OCI-LY3 (cell line): ENCODE results near the gene RRP12.

Experiments
- H2AFZ ChIP-seq: fragments of 200-600, 300-600 bp; shearing (Covaris generic); 2 replicates; pipeline ENCODE4 v1.6.0; 2014; ENCODE audit warnings: antibody characterized with exemption, low read depth, low read length
- H3K27ac ChIP-seq: fragments of 200-600, 300-600 bp; sonication (generic); 2 replicates; pipeline ENCODE4 v1.5.1; 2014; ENCODE audit warnings: mild to moderate bottlenecking, low read length, moderate library complexity, mixed read lengths
- H3K27me3 ChIP-seq: fragments of 200-600, 300-600 bp; sonication (generic); 2 replicates; pipeline ENCODE4 v1.6.1; 2014; ENCODE audit warnings: low read depth, low read length, mixed read lengths
- H3K36me3 ChIP-seq: fragments of 200-600, 300-600 bp; sonication (generic); replicated peaks from 2 replicates; pipeline ENCODE3; 2014; ENCODE audit warnings: low read depth, low read length, mixed read lengths
- H3K4me1 ChIP-seq: fragments of 300-600, 200-600 bp; sonication (generic); 2 replicates; pipeline ENCODE4 v1.6.1; 2014; ENCODE audit warnings: low read length, mixed read lengths
- H3K4me2 ChIP-seq: fragments of 200-600, 300-600 bp; sonication (generic); 2 replicates; pipeline ENCODE4 v1.6.1; 2014; ENCODE audit warnings: low read length, mixed read lengths
- H3K4me3 ChIP-seq: fragments of 300-600, 200-600 bp; sonication (generic); 2 replicates; pipeline ENCODE4 v1.5.1; 2014; ENCODE audit warnings: antibody characterized with exemption, mild to moderate bottlenecking, low read length, moderate library complexity
- H3K79me2 ChIP-seq: fragments of 300-600, 200-600 bp; shearing (Covaris generic); 2 replicates; pipeline ENCODE4 v1.6.1; 2014; ENCODE audit warnings: mild to moderate bottlenecking, low read length, mixed read lengths
- H3K9ac ChIP-seq: fragments of 300-600, 200-600 bp; shearing (Covaris generic); 2 replicates; pipeline ENCODE4 v1.6.0; 2014; ENCODE audit warnings: mild to moderate bottlenecking, low read length, moderate library complexity
- H3K9me3 ChIP-seq: fragments of 200-600, 300-600 bp; shearing (Covaris generic); 2 replicates; pipeline ENCODE4 v1.6.1; 2014; ENCODE audit warnings: low read length, mixed read lengths; ENCODE audit not compliant: insufficient read depth
- H4K20me1 ChIP-seq: fragments of 200-600, 300-600 bp; sonication (generic); 2 replicates; pipeline ENCODE4 v1.6.1; 2016; ENCODE audit warnings: low read length, mixed read lengths; ENCODE audit not compliant: insufficient read depth
- CTCF ChIP-seq: fragments of 200-600, 300-600 bp; sonication (generic); IDR thresholded peaks from 2 replicates; pipeline ENCODE4 v1.5.1; 2014; ENCODE audit warnings: antibody characterized with exemption, low read length, low read depth
- EZH2phosphoT487 ChIP-seq: fragments of 200-600 bp; shearing (Covaris generic); IDR thresholded peaks from 2 replicates; pipeline ENCODE4 v1.6.1; 2018; ENCODE audit warnings: antibody characterized with exemption, mixed run types, low read depth

Gene RRP12

GRCh38 chr10:97338041-97338440 lies 63.1 kb downstream of the RRP12 start:
- Histone ChIP-seq H3K27me3 (peaks cover 20% of the 10 kb centered on the region), H4K20me1 (no peaks in the 10 kb centered on the region), H3K4me1 (peaks cover 22% of the 10 kb centered on the region), H3K9me3 (no peaks in the 10 kb centered on the region), H3K36me3 (no peaks in the 10 kb centered on the region), H3K4me3 (no peak overlapping the region), H3K79me2 (peaks cover 10% of the 10 kb centered on the region), H3K9ac (no peak overlapping the region), H3K4me2 (no peak overlapping the region), H3K27ac (no peak overlapping the region), H2AFZ (no peak overlapping the region)
- TF ChIP-seq EZH2phosphoT487 (no peak), CTCF (no peak)

DNA sequence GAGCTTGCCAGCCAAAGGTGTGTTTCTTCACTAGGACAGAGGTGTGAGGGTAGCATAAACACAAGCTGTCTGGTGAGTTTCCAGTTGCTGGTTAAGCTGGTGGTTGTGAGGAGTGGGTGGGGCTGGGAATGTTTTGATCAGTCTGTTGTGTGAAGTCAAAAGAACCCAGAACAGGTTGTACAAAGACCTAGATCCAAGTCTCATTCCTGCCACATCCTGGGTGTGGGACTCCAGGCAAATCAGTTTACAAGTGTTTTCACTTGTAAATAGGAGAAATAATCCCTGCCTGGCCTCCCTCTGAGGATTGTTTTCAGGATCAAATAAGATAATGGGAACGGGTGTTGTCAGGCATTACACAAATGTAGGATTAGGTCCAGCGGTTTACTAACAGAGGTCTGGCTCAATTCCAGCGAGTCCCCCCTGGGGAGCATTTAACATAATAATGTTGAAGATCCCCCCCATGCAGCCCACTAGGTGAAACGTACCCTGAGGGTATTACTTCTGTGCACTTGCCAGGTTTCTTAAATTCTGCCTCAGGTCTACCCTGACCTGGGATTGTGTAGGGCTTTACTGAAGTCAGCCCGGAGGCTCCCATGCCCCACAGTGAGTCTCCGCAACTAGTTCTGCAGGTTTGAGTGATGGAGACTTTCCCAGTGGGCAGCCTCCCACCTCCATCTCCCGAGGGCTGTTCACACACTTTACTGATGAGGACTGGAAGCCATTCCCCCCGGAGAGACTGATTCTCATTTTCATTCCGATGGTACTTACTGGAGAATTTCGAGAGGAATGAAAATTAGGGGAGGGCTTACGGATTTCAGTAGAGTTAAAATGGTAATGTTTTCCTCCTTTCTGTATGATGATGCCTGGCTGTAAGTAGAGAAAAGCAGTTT lies 64.0 kb downstream of the RRP12 start:
- peaks cover 20% of the 10 kb centered on the region for H3K27me3 ChIP-seq
- H3K9ac ChIP-seq, result no peak overlapping the region
- no peak overlapping the region for H3K27ac ChIP-seq
- no peak overlapping the region for H3K4me3 ChIP-seq
- TF ChIP-seq EZH2phosphoT487, result no peak
- no peak for TF ChIP-seq CTCF
- peaks cover 26% of the 10 kb centered on the region for H3K4me1 ChIP-seq
- H4K20me1 ChIP-seq, result no peaks in the 10 kb centered on the region
- H3K4me2 ChIP-seq, result peak overlapping the region; percentile 31; the same call in 1 of the 2 replicates
- peaks cover 16% of the 10 kb centered on the region for H3K79me2 ChIP-seq
- H3K9me3 ChIP-seq, result no peaks in the 10 kb centered on the region
- H3K36me3 ChIP-seq, result no peaks in the 10 kb centered on the region
- H2AFZ ChIP-seq, result no peak overlapping the region

DNA sequence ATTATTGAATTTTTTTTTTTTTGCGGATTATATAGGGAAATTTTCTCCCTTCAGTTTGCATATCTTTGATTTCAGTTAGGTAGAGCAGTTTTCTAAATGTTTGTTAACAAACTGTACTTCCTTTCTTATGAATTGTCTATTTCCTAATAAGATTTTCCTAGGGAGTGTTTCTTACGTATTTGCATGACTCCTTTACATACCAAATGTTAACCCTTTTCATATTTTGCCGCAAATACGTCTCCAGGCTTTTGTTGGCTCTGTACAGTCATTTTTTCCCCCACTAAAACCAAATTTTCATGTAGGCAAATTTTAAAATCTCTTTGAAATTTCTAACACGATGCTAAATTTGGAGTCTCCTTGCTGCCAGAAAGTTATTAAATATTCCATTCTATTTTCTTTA lies 64.7 kb downstream of the RRP12 start:
- no peak overlapping the region for H2AFZ ChIP-seq
- H3K27ac ChIP-seq, result no peak overlapping the region
- no peak overlapping the region for H3K9ac ChIP-seq
- no peak overlapping the region for H3K4me3 ChIP-seq
- H3K4me1 ChIP-seq, result peaks cover 26% of the 10 kb centered on the region
- peaks cover 20% of the 10 kb centered on the region for H3K27me3 ChIP-seq
- H3K79me2 ChIP-seq, result peaks cover 16% of the 10 kb centered on the region
- no peak for TF ChIP-seq EZH2phosphoT487
- TF ChIP-seq CTCF, result no peak
- H3K36me3 ChIP-seq, result no peaks in the 10 kb centered on the region
- no peaks in the 10 kb centered on the region for H4K20me1 ChIP-seq
- peak overlapping the region; percentile 31 for H3K4me2 ChIP-seq
- H3K9me3 ChIP-seq, result no peaks in the 10 kb centered on the region

DNA sequence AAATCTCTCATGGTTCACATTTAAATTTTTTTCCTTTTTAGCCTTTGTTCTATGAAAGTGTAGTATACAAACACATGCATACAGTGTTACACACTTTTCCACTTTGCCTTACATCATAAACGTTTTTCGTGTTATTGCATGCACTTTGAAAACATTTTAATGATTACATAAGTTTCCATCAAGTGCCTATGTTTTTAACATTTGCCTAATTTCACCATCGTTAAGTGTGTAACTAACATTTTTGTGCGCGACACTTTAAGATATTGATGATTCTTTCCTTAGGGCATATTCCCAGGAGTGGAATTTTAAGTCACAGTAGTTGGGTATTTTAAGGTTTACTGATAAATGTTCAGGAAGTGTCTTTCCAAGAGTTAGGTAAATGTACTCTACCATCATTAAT lies 65.1 kb downstream of the RRP12 start:
- Histone ChIP-seq H3K36me3 (no peaks in the 10 kb centered on the region), H3K27ac (no peak overlapping the region), H3K9me3 (no peaks in the 10 kb centered on the region), H3K4me3 (no peak overlapping the region), H3K4me2 (peak overlapping the region; percentile 31; the same call in 1 of the 2 replicates), H2AFZ (no peak overlapping the region), H3K4me1 (peaks cover 26% of the 10 kb centered on the region), H3K79me2 (peaks cover 16% of the 10 kb centered on the region), H3K9ac (no peak overlapping the region), H3K27me3 (peaks cover 20% of the 10 kb centered on the region), H4K20me1 (no peaks in the 10 kb centered on the region)
- TF ChIP-seq EZH2phosphoT487, result no peak
- TF ChIP-seq CTCF, result no peak
